SH-SY5Y (cell line): ENCODE data around the gene VAT1L.

ENCODE experiments used
- GATA2 ChIP-seq: IDR thresholded peaks from 2 replicates; pipeline ENCODE4 v1.6.1; 2011; ENCODE audit warnings: mild to moderate bottlenecking, low read depth, low read length
- GATA3 ChIP-seq: IDR thresholded peaks from 2 replicates; pipeline ENCODE4 v1.6.1; 2011; ENCODE audit warnings: low read depth, mild to moderate bottlenecking, low read length, moderate library complexity

GRCh38 chr16:77948835-77949234 lies 160.5 kb downstream of the VAT1L start:
- TF ChIP-seq GATA2 (no peak), GATA3 (no peak)
